GM18909 (cell line): ENCODE data around the gene ZNF280A.
"Not testable (repeated sequence)": the region's sequence is repeated elsewhere in the genome, so short reads cannot be mapped to it uniquely, and the experiment has no call there.

ENCODE experiments used
- ATAC-seq: cut with Tn5 transposase; IDR thresholded peaks from one replicate; pipeline ENCODE4 v1.9.1; 2021; ENCODE audit warnings: mild to moderate bottlenecking; ENCODE audit not compliant: unreplicated experiment, poor library complexity

The ZNF280A gene

GRCh38 chr22:22546490-22546889 lies 26.4 kb upstream of the ZNF280A start:
- ATAC-seq = no peak

GRCh38 chr22:22545084-22545483 lies 25.0 kb upstream of the ZNF280A start:
- no peak for ATAC-seq

- no peak for ATAC-seq
Observed at GRCh38 chr22:22538226-22538989, 18.3 kb upstream of the ZNF280A start.

- no peak for ATAC-seq
Observed at GRCh38 chr22:22536916-22537315, 16.8 kb upstream of the ZNF280A start.

GRCh38 chr22:22536515-22536914 lies 16.4 kb upstream of the ZNF280A start:
- ATAC-seq = no peak

- ATAC-seq = no peak
Observed at GRCh38 chr22:22535662-22536061, 15.6 kb upstream of the ZNF280A start.

- ATAC-seq = no peak
Observed at GRCh38 chr22:22534604-22535415, 14.7 kb upstream of the ZNF280A start.

GRCh38 chr22:22533863-22534262 lies 13.8 kb upstream of the ZNF280A start:
- ATAC-seq = no peak

- no peak for ATAC-seq
Observed at GRCh38 chr22:22533417-22533816, 13.3 kb upstream of the ZNF280A start.

- ATAC-seq = not testable (repeated sequence)
Observed at GRCh38 chr22:22532547-22533071, 12.5 kb upstream of the ZNF280A start.

GRCh38 chr22:22531770-22532546 lies 11.9 kb upstream of the ZNF280A start:
- ATAC-seq = no peak

- ATAC-seq = no peak
Observed at GRCh38 chr22:22528780-22529179, 8.7 kb upstream of the ZNF280A start.

- ATAC-seq = no peak
Observed at GRCh38 chr22:22527312-22527711, 7.2 kb upstream of the ZNF280A start.

GRCh38 chr22:22526125-22526912 lies 6.2 kb upstream of the ZNF280A start:
- ATAC-seq = no peak

- ATAC-seq = no peak
Observed at GRCh38 chr22:22523494-22523893, 3.4 kb upstream of the ZNF280A start.

GRCh38 chr22:22521631-22522030 lies 1.6 kb upstream of the ZNF280A start:
- no peak for ATAC-seq

GRCh38 chr22:22520667-22521602 lies 865 bp upstream of the ZNF280A start:
- no peak for ATAC-seq

- no peak for ATAC-seq
Observed at GRCh38 chr22:22519591-22519990, 479 bp downstream of the ZNF280A start.

GRCh38 chr22:22516992-22517391 lies 3.1 kb downstream of the ZNF280A start:
- no peak for ATAC-seq
